BLaER1 treated with 17β-estradiol and CSF1 and Interleukin-3, amounts not matched to agents 10 nM and 100 nM (cell line): ENCODE data around the gene GPX3.

Experiments used
- H3K27ac ChIP-seq, 11 experiments: shearing (Covaris generic); formaldehyde crosslinking; 2 replicates each; pipeline ENCODE4 v1.8.1; 2022
- H3K27me3 ChIP-seq, 11 experiments: shearing (Covaris generic); formaldehyde crosslinking; 2 replicates each; pipeline ENCODE4 v1.8.1; 2022
- H3K36me3 ChIP-seq, 11 experiments: shearing (Covaris generic); formaldehyde crosslinking; 2 replicates each; pipeline ENCODE4 v1.8.1; 2022
- H3K4me1 ChIP-seq, 10 experiments: shearing (Covaris generic); formaldehyde crosslinking; 2 replicates each; pipeline ENCODE4 v1.8.1; 2022
- H3K4me2 ChIP-seq, 11 experiments: shearing (Covaris generic); formaldehyde crosslinking; 2 replicates each; pipeline ENCODE4 v1.8.1; 2022
- H3K4me3 ChIP-seq, 10 experiments: shearing (Covaris generic); formaldehyde crosslinking; 2 replicates each; pipeline ENCODE4 v1.8.1; 2022
- H3K9ac ChIP-seq, 11 experiments: shearing (Covaris generic); formaldehyde crosslinking; 2 replicates each; pipeline ENCODE4 v1.8.1; 2022
- H3K9me3 ChIP-seq, 11 experiments: shearing (Covaris generic); formaldehyde crosslinking; replicated peaks in 1 of 11; 2 replicates each; pipeline ENCODE4 v1.8.1; 2022
- H4K20me1 ChIP-seq, 11 experiments: shearing (Covaris generic); formaldehyde crosslinking; 2 replicates each; pipeline ENCODE4 v1.8.1; 2022
- Cebpa-rat ChIP-seq, 11 experiments: shearing (Covaris generic); IDR thresholded peaks; 2 replicates each; pipeline ENCODE4 v1.8.1; 2022

The GPX3 gene

DNA sequence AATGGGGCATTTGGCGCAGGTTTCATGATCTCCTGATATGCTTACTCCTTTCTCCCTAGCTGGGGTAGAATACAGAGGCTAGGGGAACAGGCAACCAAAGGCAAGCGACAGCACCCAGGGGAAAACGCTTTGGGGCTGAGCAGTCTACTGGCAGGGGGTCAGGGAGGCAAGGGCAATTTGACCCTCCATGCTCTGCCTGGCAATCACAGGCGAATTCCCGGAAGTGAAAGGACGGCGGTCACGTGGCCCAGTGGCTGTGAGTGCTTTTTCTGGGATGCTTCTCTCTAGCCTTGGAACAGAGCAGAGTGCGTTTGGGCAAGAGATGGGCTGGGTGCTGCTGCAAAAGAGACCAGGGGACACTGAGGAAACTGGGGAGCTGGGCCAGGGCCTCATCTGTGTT lies 5.7 kb downstream of the GPX3 start:
- peaks cover 0 to 12% (median 6%) of the 10 kb centered on the region in 11 experiments; a peak in 13 of 22 replicates for H3K27me3 ChIP-seq
- H3K4me2 ChIP-seq: 0 out of 22 replicates have a peak overlapping the region, but pooled peaks of 1 of the 11 experiments have one; percentile 7
- peaks cover 48 to 74% (median 60%) of the 10 kb centered on the region in 11 experiments for H3K36me3 ChIP-seq
- no peak overlapping the region for H3K9ac ChIP-seq
- no peak for TF ChIP-seq Cebpa-rat (IDR thresholded peaks at IDR 0.05)
- H3K4me3 ChIP-seq: no peak overlapping the region
- peaks cover 9 to 76% (median 13%) of the 10 kb centered on the region in 10 experiments for H3K4me1 ChIP-seq
- H3K9me3 ChIP-seq: no peaks in the 10 kb centered on the region
- H4K20me1 ChIP-seq: peaks cover 0 to 96% (median 6%) of the 10 kb centered on the region in 11 experiments; a peak in 13 of 22 replicates
- no peak overlapping the region for H3K27ac ChIP-seq

DNA sequence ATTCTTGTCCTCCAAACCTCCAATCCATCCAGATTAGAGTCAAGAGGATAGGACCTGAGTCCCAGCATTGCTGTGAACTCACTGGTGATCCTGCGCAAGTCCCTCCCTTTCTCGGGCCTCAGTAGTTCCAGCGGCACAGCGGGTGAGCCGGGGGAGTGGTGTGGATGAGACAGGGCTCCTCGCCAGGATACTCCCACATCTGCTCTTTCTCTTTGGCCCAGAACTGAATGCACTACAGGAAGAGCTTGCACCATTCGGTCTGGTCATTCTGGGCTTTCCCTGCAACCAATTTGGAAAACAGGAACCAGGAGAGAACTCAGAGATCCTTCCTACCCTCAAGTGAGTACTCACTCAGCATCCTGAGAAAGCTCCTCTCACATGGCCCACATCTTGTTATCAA lies 6.3 kb downstream of the GPX3 start:
- no peak overlapping the region for H3K4me3 ChIP-seq
- H4K20me1 ChIP-seq: peaks cover 0 to 96% (median 1%) of the 10 kb centered on the region in 11 experiments; a peak in 11 of 22 replicates
- no peaks in the 10 kb centered on the region for H3K9me3 ChIP-seq
- H3K4me1 ChIP-seq: peaks cover 3 to 70% (median 7%) of the 10 kb centered on the region in 10 experiments; a peak in 19 of 20 replicates
- H3K4me2 ChIP-seq: no peak overlapping the region
- H3K9ac ChIP-seq: no peak overlapping the region
- peaks cover 0 to 7% (median under 1%) of the 10 kb centered on the region in 11 experiments; a peak in 4 of 22 replicates for H3K27me3 ChIP-seq
- H3K27ac ChIP-seq: no peak overlapping the region
- no peak for TF ChIP-seq Cebpa-rat (IDR thresholded peaks at IDR 0.05)
- peaks cover 54 to 80% (median 66%) of the 10 kb centered on the region in 11 experiments for H3K36me3 ChIP-seq

DNA sequence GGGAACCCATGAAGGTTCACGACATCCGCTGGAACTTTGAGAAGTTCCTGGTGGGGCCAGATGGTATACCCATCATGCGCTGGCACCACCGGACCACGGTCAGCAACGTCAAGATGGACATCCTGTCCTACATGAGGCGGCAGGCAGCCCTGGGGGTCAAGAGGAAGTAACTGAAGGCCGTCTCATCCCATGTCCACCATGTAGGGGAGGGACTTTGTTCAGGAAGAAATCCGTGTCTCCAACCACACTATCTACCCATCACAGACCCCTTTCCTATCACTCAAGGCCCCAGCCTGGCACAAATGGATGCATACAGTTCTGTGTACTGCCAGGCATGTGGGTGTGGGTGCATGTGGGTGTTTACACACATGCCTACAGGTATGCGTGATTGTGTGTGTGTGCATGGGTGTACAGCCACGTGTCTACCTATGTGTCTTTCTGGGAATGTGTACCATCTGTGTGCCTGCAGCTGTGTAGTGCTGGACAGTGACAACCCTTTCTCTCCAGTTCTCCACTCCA lies 7.6 kb downstream of the GPX3 start:
- TF ChIP-seq Cebpa-rat (IDR thresholded peaks at IDR 0.05): no peak
- no peak overlapping the region for H3K9ac ChIP-seq
- no peak overlapping the region for H3K4me3 ChIP-seq
- H3K9me3 ChIP-seq: no peaks in the 10 kb centered on the region
- peaks cover 0 to 93% (median 0%) of the 10 kb centered on the region in 11 experiments; a peak in 9 of 22 replicates for H4K20me1 ChIP-seq
- no peaks in the 10 kb centered on the region for H3K27me3 ChIP-seq
- H3K27ac ChIP-seq: no peak overlapping the region
- peak overlapping the region in 1 of 11 experiments; percentile 14; a peak in 1 of 22 replicates for H3K4me2 ChIP-seq
- H3K36me3 ChIP-seq: peaks cover 65 to 93% (median 78%) of the 10 kb centered on the region in 11 experiments
- peaks cover 0 to 56% (median 0%) of the 10 kb centered on the region in 10 experiments; a peak in 6 of 20 replicates for H3K4me1 ChIP-seq

DNA sequence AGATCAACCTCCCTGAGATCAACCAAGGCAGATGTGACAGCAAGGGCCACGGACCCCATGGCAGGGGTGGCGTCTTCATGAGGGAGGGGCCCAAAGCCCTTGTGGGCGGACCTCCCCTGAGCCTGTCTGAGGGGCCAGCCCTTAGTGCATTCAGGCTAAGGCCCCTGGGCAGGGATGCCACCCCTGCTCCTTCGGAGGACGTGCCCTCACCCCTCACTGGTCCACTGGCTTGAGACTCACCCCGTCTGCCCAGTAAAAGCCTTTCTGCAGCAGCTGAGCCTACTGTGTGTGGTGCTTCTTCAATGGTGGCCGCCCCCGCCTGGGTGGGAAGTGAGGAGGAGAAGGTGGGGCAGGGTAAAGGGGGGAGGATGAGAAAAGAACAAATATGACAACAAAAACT lies 8.3 kb downstream of the GPX3 start:
- Histone ChIP-seq H3K27me3 (no peaks in the 10 kb centered on the region), H3K4me2 (no peak overlapping the region), H3K4me3 (no peak overlapping the region), H3K9me3 (no peaks in the 10 kb centered on the region), H3K27ac (no peak overlapping the region), H3K4me1 (peaks cover 0 to 49% (median 0%) of the 10 kb centered on the region in 10 experiments; a peak in 6 of 20 replicates), H3K36me3 (peaks cover 72 to 97% (median 85%) of the 10 kb centered on the region in 11 experiments), H4K20me1 (peaks cover 0 to 93% (median 0%) of the 10 kb centered on the region in 11 experiments; a peak in 8 of 22 replicates), H3K9ac (no peak overlapping the region)
- TF ChIP-seq Cebpa-rat (IDR thresholded peaks at IDR 0.05): no peak

DNA sequence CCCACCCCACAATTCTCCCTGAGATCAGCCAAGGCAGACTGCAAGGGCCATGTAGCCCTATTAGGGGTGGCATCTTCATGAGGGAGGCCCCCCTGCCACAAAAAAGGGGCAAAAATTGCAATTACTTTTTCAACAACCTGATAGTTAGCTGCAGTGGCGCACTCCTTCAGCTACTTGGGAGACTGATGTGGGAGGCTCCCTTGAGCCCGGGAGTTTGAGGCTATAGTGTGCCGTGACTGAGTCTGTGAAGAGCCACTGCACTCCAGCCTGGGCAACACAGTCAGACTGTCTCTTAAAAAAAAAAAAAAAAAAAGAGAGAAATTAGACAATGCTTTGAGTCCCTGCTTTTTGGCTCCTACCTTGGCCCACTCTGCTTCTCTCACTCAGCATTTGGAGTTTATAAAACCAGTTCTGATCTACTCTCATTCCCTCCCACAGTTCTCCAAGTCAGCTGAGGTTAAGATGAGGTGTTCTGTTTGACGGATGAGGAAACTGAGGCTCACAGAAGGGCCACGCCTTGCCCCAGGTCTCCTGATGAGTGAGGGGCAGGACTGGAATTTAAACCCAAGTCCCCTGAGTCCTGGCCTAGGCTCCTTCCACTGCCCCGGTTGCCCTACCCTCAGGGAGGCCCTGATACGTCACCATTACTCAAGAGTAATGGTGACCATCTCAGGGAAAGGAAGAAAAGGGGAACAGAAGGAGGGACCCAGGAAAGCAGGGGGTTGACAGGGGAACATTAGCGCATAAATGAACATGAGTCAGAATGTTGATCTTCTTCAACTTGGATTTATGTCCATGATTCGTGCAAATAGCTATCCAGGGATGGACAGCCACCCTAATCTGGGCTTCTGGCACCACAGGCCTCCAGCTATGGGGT lies 9.0 kb downstream of the GPX3 start:
- Histone ChIP-seq H3K27ac (no peak overlapping the region), H3K4me3 (no peak overlapping the region), H3K4me2 (no peak overlapping the region), H3K27me3 (no peaks in the 10 kb centered on the region), H3K36me3 (peaks cover 79 to 98% (median 88%) of the 10 kb centered on the region in 11 experiments), H4K20me1 (peaks cover 0 to 93% (median 0%) of the 10 kb centered on the region in 11 experiments; a peak in 10 of 22 replicates), H3K4me1 (peaks cover 0 to 42% (median 0%) of the 10 kb centered on the region in 10 experiments; a peak in 7 of 20 replicates), H3K9me3 (no peaks in the 10 kb centered on the region), H3K9ac (no peak overlapping the region)
- no peak for TF ChIP-seq Cebpa-rat (IDR thresholded peaks at IDR 0.05)

DNA sequence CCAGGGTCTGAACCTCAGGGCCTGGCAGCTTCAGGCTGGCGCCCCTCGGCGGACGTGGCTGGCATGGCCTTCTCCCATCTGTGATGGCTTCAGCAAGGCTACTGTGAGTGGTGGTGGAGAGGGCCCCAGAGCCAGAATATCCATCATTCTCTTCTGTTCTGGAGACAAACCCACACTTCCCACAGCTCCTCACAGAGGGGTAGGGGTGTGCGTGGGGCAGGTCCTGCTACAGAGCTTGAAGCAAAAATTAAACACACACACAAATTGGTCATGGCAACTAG lies 9.6 kb downstream of the GPX3 start:
- Histone ChIP-seq H3K36me3 (peaks cover 85 to 99% (median 93%) of the 10 kb centered on the region in 11 experiments), H4K20me1 (peaks cover 0 to 95% (median 0%) of the 10 kb centered on the region in 11 experiments; a peak in 11 of 22 replicates), H3K4me3 (no peak overlapping the region), H3K27ac (no peak overlapping the region), H3K9me3 (no peaks in the 10 kb centered on the region), H3K27me3 (no peaks in the 10 kb centered on the region), H3K4me2 (no peak overlapping the region), H3K9ac (no peak overlapping the region), H3K4me1 (peaks cover 0 to 36% (median 0%) of the 10 kb centered on the region in 10 experiments; a peak in 6 of 20 replicates)
- no peak for TF ChIP-seq Cebpa-rat (IDR thresholded peaks at IDR 0.05)

DNA sequence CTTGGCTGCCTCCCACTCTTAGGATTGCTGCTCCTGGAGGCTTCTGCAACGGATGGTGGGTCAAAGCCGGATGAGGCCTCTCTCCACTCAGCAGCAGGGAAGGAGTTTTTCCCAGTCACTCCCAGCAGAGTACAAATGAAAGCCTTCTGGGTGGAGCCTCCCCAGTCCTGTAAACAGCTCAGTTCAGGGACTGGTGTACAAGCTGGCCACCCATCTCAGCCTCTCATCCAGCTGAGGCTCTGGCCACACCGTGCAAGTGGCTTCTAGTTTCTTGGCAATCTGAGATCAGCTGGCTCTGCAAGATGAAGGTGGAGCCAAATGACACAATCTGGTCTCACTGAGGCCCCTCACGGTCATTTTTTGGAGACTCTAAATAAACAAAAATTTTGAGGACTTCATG lies 10.0 kb downstream of the GPX3 start:
- peaks cover 0 to 33% (median 0%) of the 10 kb centered on the region in 10 experiments; a peak in 4 of 20 replicates for H3K4me1 ChIP-seq
- no peak for TF ChIP-seq Cebpa-rat (IDR thresholded peaks at IDR 0.05)

DNA sequence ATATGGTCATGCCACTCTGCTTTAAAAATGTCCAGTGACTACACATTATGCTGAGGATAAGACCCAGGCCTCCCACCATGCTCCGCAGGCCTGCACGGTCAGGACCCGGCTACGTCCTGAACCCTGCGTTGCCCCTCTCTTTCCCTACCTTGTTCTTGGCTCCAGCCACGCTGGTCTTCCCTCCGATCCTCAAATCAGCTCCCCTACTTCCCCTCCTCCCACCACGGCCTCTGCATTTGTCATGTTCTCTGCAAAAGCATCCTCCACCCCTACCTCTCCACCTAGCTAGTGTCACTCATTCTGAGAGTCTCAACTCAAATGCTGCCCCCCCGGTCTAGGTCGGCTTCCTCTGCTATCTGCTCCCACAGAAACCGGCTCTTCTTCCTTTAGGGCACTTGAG lies 11.2 kb downstream of the GPX3 start:
- Histone ChIP-seq H3K9ac (no peak overlapping the region), H3K4me2 (no peak overlapping the region), H4K20me1 (peaks cover 0 to 96% (median 0%) of the 10 kb centered on the region in 11 experiments; a peak in 11 of 22 replicates), H3K4me1 (peaks cover 0 to 21% (median 0%) of the 10 kb centered on the region in 10 experiments; a peak in 4 of 20 replicates), H3K9me3 (no peaks in the 10 kb centered on the region), H3K27ac (no peak overlapping the region), H3K4me3 (no peak overlapping the region), H3K27me3 (no peaks in the 10 kb centered on the region), H3K36me3 (peaks cover 96 to 100% (median 98%) of the 10 kb centered on the region in 11 experiments)
- no peak for TF ChIP-seq Cebpa-rat (IDR thresholded peaks at IDR 0.05)

More for the DNA sequence above, 10.0 kb downstream of the GPX3 start:
- H3K27ac ChIP-seq: no peak overlapping the region
- H3K4me3 ChIP-seq: no peak overlapping the region
- H3K27me3 ChIP-seq: no peaks in the 10 kb centered on the region
- H3K9me3 ChIP-seq: no peaks in the 10 kb centered on the region
- H4K20me1 ChIP-seq: peaks cover 0 to 95% (median 0%) of the 10 kb centered on the region in 11 experiments; a peak in 11 of 22 replicates
- H3K9ac ChIP-seq: no peak overlapping the region
- H3K36me3 ChIP-seq: peaks cover 89 to 99% (median 97%) of the 10 kb centered on the region in 11 experiments
- no peak overlapping the region for H3K4me2 ChIP-seq
